ENCODE results near the gene GPRC5A. TPM values are rescaled to one million over a fixed set of nuclear protein-coding genes. Genes with fewer than 3 reads are reported as not detected.

Gene GPRC5A
- total and polyA plus RNA-seq, 8 donors, result 9.6 to 1,562 (median 18.4) TPM

DNA sequence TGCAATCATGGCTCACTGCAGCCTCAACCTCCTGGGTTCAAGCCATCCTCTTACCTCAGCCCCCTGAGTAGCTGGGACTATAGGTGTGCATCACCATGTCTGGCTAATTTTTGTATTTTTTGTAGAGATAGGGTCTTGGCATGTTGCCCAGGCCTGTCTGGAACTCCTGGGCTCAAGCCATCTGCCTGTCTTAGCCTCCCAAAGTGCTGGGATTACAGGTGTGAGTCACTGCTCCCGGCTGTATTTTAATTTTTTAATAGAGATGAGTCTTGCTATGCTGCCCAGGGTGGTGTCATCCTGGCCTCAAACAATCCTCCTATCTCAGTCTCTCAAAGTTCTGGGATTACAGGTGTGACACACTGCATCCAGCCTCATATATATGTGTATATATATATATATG, 31.7 kb upstream of the GPRC5A start:
- no peak overlapping the region for H3K27ac ChIP-seq
- no peaks in the 10 kb centered on the region for H3K36me3 ChIP-seq
- H3K4me3 ChIP-seq, result no peak overlapping the region
- H3K4me1 ChIP-seq, result no peaks in the 10 kb centered on the region
- TF ChIP-seq, protein P1, sequence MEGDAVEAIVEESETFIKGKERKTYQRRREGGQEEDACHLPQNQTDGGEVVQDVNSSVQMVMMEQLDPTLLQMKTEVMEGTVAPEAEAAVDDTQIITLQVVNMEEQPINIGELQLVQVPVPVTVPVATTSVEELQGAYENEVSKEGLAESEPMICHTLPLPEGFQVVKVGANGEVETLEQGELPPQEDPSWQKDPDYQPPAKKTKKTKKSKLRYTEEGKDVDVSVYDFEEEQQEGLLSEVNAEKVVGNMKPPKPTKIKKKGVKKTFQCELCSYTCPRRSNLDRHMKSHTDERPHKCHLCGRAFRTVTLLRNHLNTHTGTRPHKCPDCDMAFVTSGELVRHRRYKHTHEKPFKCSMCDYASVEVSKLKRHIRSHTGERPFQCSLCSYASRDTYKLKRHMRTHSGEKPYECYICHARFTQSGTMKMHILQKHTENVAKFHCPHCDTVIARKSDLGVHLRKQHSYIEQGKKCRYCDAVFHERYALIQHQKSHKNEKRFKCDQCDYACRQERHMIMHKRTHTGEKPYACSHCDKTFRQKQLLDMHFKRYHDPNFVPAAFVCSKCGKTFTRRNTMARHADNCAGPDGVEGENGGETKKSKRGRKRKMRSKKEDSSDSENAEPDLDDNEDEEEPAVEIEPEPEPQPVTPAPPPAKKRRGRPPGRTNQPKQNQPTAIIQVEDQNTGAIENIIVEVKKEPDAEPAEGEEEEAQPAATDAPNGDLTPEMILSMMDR (IDR thresholded peaks at IDR 0.05), result no peak
- ATAC-seq, result no peak
- intact Hi-C loops (cut with DNase I), result no loop called here
- H3K9me3 ChIP-seq, result no peaks in the 10 kb centered on the region
- H3K27me3 ChIP-seq, result no peaks in the 10 kb centered on the region
- DNase-seq, result no peak

DNA sequence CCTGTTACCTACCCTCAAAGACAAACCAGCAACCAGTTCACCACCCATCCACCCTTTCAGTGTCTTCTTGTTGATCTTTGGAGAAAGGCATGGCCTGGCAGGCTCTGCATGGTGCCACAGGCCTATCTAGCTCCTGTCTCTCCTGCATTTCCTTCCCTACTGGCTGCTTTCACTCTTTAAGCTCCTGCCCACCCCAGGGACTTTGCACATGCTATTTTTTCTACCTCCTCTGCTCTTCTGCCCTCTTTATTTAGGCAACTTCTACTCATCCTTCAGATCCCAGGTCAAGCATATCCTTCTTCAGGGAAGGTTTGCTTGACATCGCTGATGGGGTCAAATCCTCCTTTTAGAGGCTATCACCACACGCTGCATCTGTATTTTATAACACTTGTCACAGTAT, 27.1 kb upstream of the GPRC5A start:
- no peak overlapping the region for H3K4me3 ChIP-seq
- no peak for DNase-seq
- no peaks in the 10 kb centered on the region for H3K9me3 ChIP-seq
- TF ChIP-seq, protein P1 (IDR thresholded peaks at IDR 0.05), result no peak
- no peaks in the 10 kb centered on the region for H3K27me3 ChIP-seq
- H3K36me3 ChIP-seq, result no peaks in the 10 kb centered on the region
- intact Hi-C loops (cut with DNase I), result no loop called here
- H3K4me1 ChIP-seq, result no peaks in the 10 kb centered on the region
- ATAC-seq, result no peak
- H3K27ac ChIP-seq, result no peak overlapping the region

DNA sequence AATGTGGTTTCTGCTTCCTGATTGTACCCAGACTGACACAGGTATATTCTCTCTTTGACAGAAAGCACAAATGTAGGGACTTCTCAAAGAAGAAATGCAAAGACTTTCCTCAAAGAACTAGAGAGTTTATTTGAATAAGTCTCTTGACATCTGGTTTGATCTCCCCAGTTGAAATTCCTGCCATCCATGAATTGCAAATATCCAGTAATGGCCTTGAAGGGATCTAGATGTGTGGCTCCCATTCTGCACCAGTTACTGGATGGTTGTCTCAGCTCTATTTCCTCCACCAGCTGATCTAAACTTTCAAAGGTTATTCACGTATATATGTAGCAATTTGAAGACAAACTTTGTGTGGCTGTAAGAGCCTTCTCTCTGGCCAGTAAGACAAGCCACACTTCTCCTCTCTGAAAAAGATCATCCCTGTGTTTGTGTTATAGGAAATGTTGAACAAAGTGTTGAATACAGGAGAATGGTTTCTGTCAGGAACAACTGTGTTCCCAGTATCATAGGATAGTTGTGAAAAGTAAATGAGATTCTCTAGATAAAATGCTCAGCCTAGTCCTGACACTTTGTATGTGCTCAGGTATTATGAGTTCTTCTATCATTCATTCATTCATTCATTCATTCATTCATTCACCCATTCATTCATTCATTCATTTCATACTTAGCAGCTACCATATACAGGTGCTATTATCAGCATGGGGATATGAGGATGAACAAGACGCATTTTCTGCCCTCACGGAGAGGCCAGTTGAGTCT, 22.7 kb upstream of the GPRC5A start:
- TF ChIP-seq, protein P1 (IDR thresholded peaks at IDR 0.05), result no peak
- DNase-seq, result no peak
- no peaks in the 10 kb centered on the region for H3K36me3 ChIP-seq
- no peak overlapping the region for H3K4me3 ChIP-seq
- no peaks in the 10 kb centered on the region for H3K9me3 ChIP-seq
- H3K27ac ChIP-seq, result no peak overlapping the region
- no peak for ATAC-seq
- H3K4me1 ChIP-seq, result no peaks in the 10 kb centered on the region
- intact Hi-C loops (cut with DNase I), result no loop called here
- H3K27me3 ChIP-seq, result no peaks in the 10 kb centered on the region

DNA sequence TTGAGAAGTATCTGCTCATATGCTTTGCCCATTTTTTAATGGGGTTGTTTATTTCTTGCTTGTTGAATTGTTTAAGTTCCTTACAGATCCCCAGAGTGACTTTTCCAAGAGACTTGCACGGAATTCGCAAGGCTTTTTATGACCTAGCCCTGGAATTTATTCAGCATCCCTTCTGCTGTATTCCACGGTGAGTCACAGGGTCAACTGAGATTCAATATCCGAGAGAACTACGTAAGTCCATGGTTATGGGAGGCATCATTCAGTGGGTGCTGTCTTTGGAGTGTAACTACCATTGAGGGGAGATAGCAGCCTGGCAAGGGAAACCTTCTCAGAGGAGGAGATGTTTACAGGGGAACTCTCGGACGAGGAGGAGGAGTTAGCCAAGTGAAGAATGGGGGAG, 20.9 kb upstream of the GPRC5A start:
- H3K27me3 ChIP-seq, result no peaks in the 10 kb centered on the region
- no peak overlapping the region for H3K4me3 ChIP-seq
- ATAC-seq (no peak), DNase-seq (no peak)
- no peaks in the 10 kb centered on the region for H3K4me1 ChIP-seq
- H3K36me3 ChIP-seq, result no peaks in the 10 kb centered on the region
- intact Hi-C loops (cut with DNase I), result no loop called here
- H3K27ac ChIP-seq, result no peak overlapping the region
- TF ChIP-seq, protein P1 (IDR thresholded peaks at IDR 0.05), result no peak
- no peaks in the 10 kb centered on the region for H3K9me3 ChIP-seq

DNA sequence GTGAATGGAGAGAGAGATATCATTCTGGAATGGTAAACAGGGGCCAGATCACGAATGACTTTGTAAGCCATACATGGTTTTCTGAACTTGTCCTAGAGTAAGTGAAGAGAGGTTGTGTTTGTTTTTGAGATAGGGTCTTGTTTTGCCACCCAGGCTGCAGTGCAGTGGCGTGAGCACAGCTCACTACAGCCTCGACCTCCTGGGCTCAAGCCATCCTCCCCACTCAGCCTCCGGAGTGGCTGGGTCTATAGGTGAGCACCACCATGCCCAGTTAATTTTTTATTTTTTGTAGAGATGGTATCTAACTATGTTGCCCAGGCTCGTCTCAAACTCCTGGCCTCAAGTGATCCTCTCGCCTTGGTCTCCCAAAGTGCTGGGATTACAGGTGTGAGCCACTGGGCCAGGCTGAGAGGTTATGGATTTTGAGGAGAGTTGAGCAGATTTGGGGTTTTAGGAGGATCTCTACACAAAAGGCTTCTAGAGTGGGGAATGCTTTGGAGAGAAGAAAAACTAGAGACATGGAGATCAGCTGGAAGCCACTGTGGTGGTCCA, 19.7 kb upstream of the GPRC5A start:
- no peak for ATAC-seq
- TF ChIP-seq, protein P1 (IDR thresholded peaks at IDR 0.05), result no peak
- intact Hi-C loops (cut with DNase I), result no loop called here
- Histone ChIP-seq H3K4me1 (no peaks in the 10 kb centered on the region), H3K36me3 (no peaks in the 10 kb centered on the region), H3K9me3 (no peaks in the 10 kb centered on the region), H3K27ac (peak overlapping the region; percentile 38 to 49), H3K27me3 (no peaks in the 10 kb centered on the region), H3K4me3 (no peak overlapping the region)
- no peak for DNase-seq
